K562 (cell line): ENCODE results near the gene NUMB. TPM values are rescaled to one million over a fixed set of nuclear protein-coding genes. Genes with fewer than 3 reads are reported as not detected.
A peak's percentile ranks its signal among the peaks of the same experiment; 100 is the strongest.

ENCODE experiments used
- ATAC-seq: fragments of 200-7000 bp; cut with Tn5 transposase; 3 replicates; pipeline ENCODE4 v1.9.1; 2020; ENCODE audit warnings: moderate library complexity
- BruUV-seq: library from RNA; stranded (reverse); fragments of 400-500 nt; replicated peaks from 2 replicates; lab custom pipeline; 2021; lab: Mats Ljungman, UMichigan
- CTCF ChIA-PET: fragments of 300-600 bp; formaldehyde crosslinking; extraction: SDS; loops from one replicate; lab custom pipeline; 2021; ENCODE audit warnings: low intra/inter-chr PET ratio; lab: Yijun Ruan, JAX
- POLR2A ChIA-PET: fragments of 300-600, 350-650 bp; sonication (Branson Sonifier 250); formaldehyde crosslinking; extraction: SDS; loops from one replicate; lab custom pipeline; 2021; ENCODE audit warnings: antibody characterized with exemption, inconsistent platforms; lab: Yijun Ruan, JAX
- DNase-seq, 4 experiments: peaks; one replicate each; pipeline versions ENCODE4 v3.0.0 to v3.0.0-alpha.2; 2011 to 2018; ENCODE audit warnings: low spot score in 3 of 4, mixed read lengths in 3 of 4; ENCODE audit errors: extremely low read depth in 1 of 4
- FAIRE-seq: peaks from 2 replicates; lab custom pipeline; 2011; peaks lifted over from hg19 to GRCh38; lab: Jason Lieb, UNC
- H2AFZ ChIP-seq: 2 replicates; pipeline ENCODE4 v1.6.0; 2011; ENCODE audit warnings: low read depth, low read length, control low read depth, inconsistent platforms
- H3K27ac ChIP-seq: fragments of 200-600 bp; 3 replicates; pipeline ENCODE4 v1.8.0; 2011; ENCODE audit warnings: low read depth, mild to moderate bottlenecking, control low read depth, inconsistent platforms, low read length, moderate library complexity, mixed read lengths; ENCODE audit errors: extremely low read depth
- H3K27me3 ChIP-seq, 2 experiments: fragments of 300-600 bp in 1 of 2; 2 replicates in 1 of 2; 3 replicates in 1 of 2; pipeline versions ENCODE4 v1.6.0 to v1.8.0; 2011; ENCODE audit warnings: inconsistent platforms in 2 of 2, low read length in 2 of 2, mild to moderate bottlenecking in 1 of 2, mixed read lengths in 1 of 2, moderate library complexity in 1 of 2; ENCODE audit not compliant: control insufficient read depth in 2 of 2, insufficient read depth in 2 of 2
- H3K36me3 ChIP-seq: fragments of 300-600 bp; 3 replicates; pipeline ENCODE4 v1.8.0; 2011; ENCODE audit warnings: mild to moderate bottlenecking, low read length, inconsistent platforms; ENCODE audit not compliant: control insufficient read depth, insufficient read depth
- H3K4me1 ChIP-seq, 2 experiments: fragments of 200-600 bp in 1 of 2; replicated peaks in 1 of 2; 2 replicates in 1 of 2; 3 replicates in 1 of 2; pipeline versions ENCODE4 v1.5.1 to v1.8.0; 2011; ENCODE audit warnings: inconsistent platforms in 2 of 2, low read length in 2 of 2, mild to moderate bottlenecking in 1 of 2, mixed read lengths in 1 of 2, moderate library complexity in 1 of 2; ENCODE audit not compliant: control insufficient read depth in 2 of 2, insufficient read depth in 2 of 2
- H3K4me2 ChIP-seq: 2 replicates; pipeline ENCODE4 v1.6.1; 2011; ENCODE audit warnings: low read length, control low read depth, inconsistent platforms, mixed read lengths; ENCODE audit not compliant: insufficient read depth
- H3K4me3 ChIP-seq: fragments of 200-600 bp; sonication (generic), shearing (Covaris generic); 2 replicates; pipeline ENCODE4 v1.5.1; 2016; ENCODE audit warnings: control low read depth, inconsistent platforms
- H3K79me2 ChIP-seq: fragments of 200-600 bp; 3 replicates; pipeline ENCODE4 v1.8.0; 2011; ENCODE audit warnings: low read length, inconsistent platforms; ENCODE audit not compliant: control insufficient read depth, insufficient read depth
- H3K9ac ChIP-seq, 2 experiments: 2 replicates each; pipeline versions ENCODE4 v1.6.0 to v1.6.1; 2011; ENCODE audit warnings: low read depth in 2 of 2, low read length in 2 of 2, control low read depth in 1 of 2, inconsistent platforms in 1 of 2, mild to moderate bottlenecking in 1 of 2, mixed read lengths in 1 of 2; ENCODE audit not compliant: insufficient read depth in 1 of 2
- H3K9me1 ChIP-seq: one replicate; pipeline ENCODE4 v1.6.0; 2011; ENCODE audit warnings: inconsistent platforms, mild to moderate bottlenecking, low read length, moderate library complexity; ENCODE audit not compliant: control insufficient read depth, insufficient read depth
- H3K9me3 ChIP-seq: replicated peaks from 2 replicates; pipeline ENCODE4 v1.5.1; 2011; ENCODE audit warnings: low read depth, low read length, inconsistent platforms; ENCODE audit not compliant: control insufficient read depth, insufficient read depth
- H4K20me1 ChIP-seq: replicated peaks from 2 replicates; pipeline ENCODE4 v1.6.1; 2011; ENCODE audit warnings: low read length, inconsistent platforms, mixed read lengths; ENCODE audit not compliant: control insufficient read depth, insufficient read depth
- BCOR ChIP-seq: fragments of 450-650 bp; IDR thresholded peaks from 2 replicates; pipeline ENCODE4 v1.6.1; 2016
- CBFB ChIP-seq: sonication (generic); formaldehyde crosslinking; IDR thresholded peaks from 2 replicates; pipeline ENCODE4 v1.4.0; 2020; ENCODE audit warnings: mild to moderate bottlenecking, missing genetic modification reagents
- FOXK2 ChIP-seq, 2 experiments: fragments of 450-650 bp; IDR thresholded peaks in 1 of 2; conservative IDR thresholded peaks in 1 of 2; 2 replicates each; pipeline ENCODE4 v1.6.1; 2016; ENCODE audit warnings: low read depth in 2 of 2, mild to moderate bottlenecking in 1 of 2
- HDAC1 ChIP-seq, 2 experiments: fragments of 450-650 bp; IDR thresholded peaks; 2 replicates each; pipeline ENCODE4 v1.6.1; 2016 to 2017; ENCODE audit warnings: inconsistent platforms in 1 of 2, mild to moderate bottlenecking in 1 of 2, moderate library complexity in 1 of 2
- PCBP1 ChIP-seq: fragments of 200-400 bp; formaldehyde crosslinking; IDR thresholded peaks from 2 replicates; pipeline ENCODE4 v1.6.1; 2018; ENCODE audit warnings: mild to moderate bottlenecking, low read depth, low read length; ENCODE audit not compliant: poor library complexity, severe bottlenecking
- RBM25 ChIP-seq: fragments of 200-400 bp; formaldehyde crosslinking; IDR thresholded peaks from 2 replicates; pipeline ENCODE4 v1.6.1; 2018; ENCODE audit warnings: low read length, low read depth, moderate library complexity; ENCODE audit not compliant: severe bottlenecking
- ZNF766 ChIP-seq: fragments of 200-800 bp; sonication (Bioruptor generic); conservative IDR thresholded peaks from 2 replicates; pipeline ENCODE4 v1.6.1; 2016; ENCODE audit warnings: missing genetic modification characterization, missing compliant biosample characterization
- WGBS: fragments of 100-300 bp; shearing (Covaris generic); methylation state at CpG from one replicate; pipeline ENCODE4 v1.1.6; 2016; ENCODE audit warnings: low coverage, mixed read lengths; ENCODE audit not compliant: insufficient coverage; ENCODE audit errors: missing lambda C conversion rate; 5-methylcytosine and 5-hydroxymethylcytosine counted together
- in situ Hi-C: fragments of 300-500 bp; cut with MboI; formaldehyde crosslinking; loops from 4 replicates; pipeline ENCODE4 v1.15.0; 2018; ENCODE audit warnings: inconsistent platforms, mixed read lengths
- intact Hi-C: fragments of 100-400 bp; cut with micrococcal nuclease; formaldehyde crosslinking; loops from 2 replicates; pipeline ENCODE4 v1.14.2; 2022
- polyA plus RNA-seq, 8 experiments: library from polyadenylated mRNA; depleted of rRNA in 4 of 8; stranded (reverse) in 5 of 8; unstranded in 3 of 8; fragments of >200 nt; fragmentation: Nextera tagmentation in 2 of 8; fragmentation: Illumina TruSeq in 1 of 8; extraction: Ambion mirVana in 2 of 8; extraction: Trizol in 1 of 8; gene quantifications; 2 replicates each; pipeline versions ENCODE4 v1.2.1 to v1.2.3, GENCODE V29; 2011 to 2014; ENCODE audit warnings: inconsistent platforms in 1 of 8, missing spikeins in 1 of 8
- total RNA-seq, 7 experiments: library from RNA; depleted of rRNA in 6 of 7; stranded (reverse); fragments of >200 nt in 6 of 7; fragmentation: Illumina TruSeq in 2 of 7; extraction: Trizol in 2 of 7; gene quantifications; 2 replicates each; pipeline versions ENCODE4 v1.2.1 to v1.2.3, GENCODE V29; 2011 to 2021; ENCODE audit warnings: low replicate concordance in 1 of 7
- TF ChIP-seq, protein P1 (sequence below): fragments of 450-650 bp; IDR thresholded peaks from 2 replicates; pipeline ENCODE4 v1.6.1; 2017; ENCODE audit warnings: antibody characterized with exemption, mild to moderate bottlenecking
- TF ChIP-seq, protein P2 (sequence below): fragments of 250-450 bp; sonication (Bioruptor Pico); IDR thresholded peaks from 2 replicates; pipeline ENCODE4 v1.9.0; 2021; ENCODE audit warnings: mild to moderate bottlenecking

Gene NUMB
- total and polyA plus RNA-seq, 9 of the 15 experiments (the other 6 are each of a cell fraction or from before 2014, with no cell fraction given): 13.5 to 54.0 (median 32.3) TPM

DNA sequence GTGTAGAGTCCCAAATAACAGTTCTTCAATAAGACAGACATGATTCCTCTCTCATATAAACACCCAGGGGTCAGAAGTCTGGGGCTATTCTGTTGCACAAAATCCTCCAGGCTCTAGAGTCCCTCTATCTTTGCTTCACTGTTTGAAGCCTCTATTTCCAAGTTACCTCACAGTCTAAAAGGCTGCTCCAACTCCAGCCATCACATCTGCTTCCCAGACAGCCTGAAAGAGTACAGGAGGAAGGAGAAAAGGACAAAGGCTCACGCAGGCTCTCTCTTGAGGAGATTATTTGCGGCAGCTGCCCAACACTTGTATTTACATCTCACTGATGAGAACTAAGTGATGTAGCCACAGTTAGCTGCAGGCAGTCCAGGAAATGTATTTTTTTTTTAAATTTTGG lies 214.6 kb downstream of the NUMB start:
- BruUV-seq: no TSS peak
- H2AFZ ChIP-seq: no peak overlapping the region
- in situ Hi-C loops (no loop called here), intact Hi-C loops (no loop called here)
- no peak overlapping the region for H3K9ac ChIP-seq
- H3K4me2 ChIP-seq: no peak overlapping the region
- FAIRE-seq: no peak
- peaks cover 8 to 41% of the 10 kb centered on the region in 2 experiments; a peak in 4 of 5 replicates for H3K27me3 ChIP-seq
- H3K4me3 ChIP-seq: no peak overlapping the region
- H4K20me1 ChIP-seq: no peaks in the 10 kb centered on the region
- TF ChIP-seq PCBP1: no peak
- 0 out of 2 replicates have a peak, but pooled peaks have one; percentile 13 for TF ChIP-seq BCOR
- peak; percentile 89 for TF ChIP-seq RBM25
- H3K27ac ChIP-seq: no peak overlapping the region
- no peak for DNase-seq
- H3K36me3 ChIP-seq: no peaks in the 10 kb centered on the region
- H3K79me2 ChIP-seq: no peaks in the 10 kb centered on the region
- no peaks in the 10 kb centered on the region for H3K9me3 ChIP-seq
- 0% methylated on average over 1 of the region's 2 CpGs for WGBS
- peaks cover 6 to 26% of the 10 kb centered on the region in 2 experiments; a peak in 4 of 5 replicates for H3K4me1 ChIP-seq
- H3K9me1 ChIP-seq: no peaks in the 10 kb centered on the region
- CTCF ChIA-PET: no interaction called here
- POLR2A ChIA-PET: interaction anchor here (0.6 kb wide), 1 partner anchor 1380 kb away, joined by 3 read pairs; no protein-coding TSS in a partner anchor
- no peak for ATAC-seq

DNA sequence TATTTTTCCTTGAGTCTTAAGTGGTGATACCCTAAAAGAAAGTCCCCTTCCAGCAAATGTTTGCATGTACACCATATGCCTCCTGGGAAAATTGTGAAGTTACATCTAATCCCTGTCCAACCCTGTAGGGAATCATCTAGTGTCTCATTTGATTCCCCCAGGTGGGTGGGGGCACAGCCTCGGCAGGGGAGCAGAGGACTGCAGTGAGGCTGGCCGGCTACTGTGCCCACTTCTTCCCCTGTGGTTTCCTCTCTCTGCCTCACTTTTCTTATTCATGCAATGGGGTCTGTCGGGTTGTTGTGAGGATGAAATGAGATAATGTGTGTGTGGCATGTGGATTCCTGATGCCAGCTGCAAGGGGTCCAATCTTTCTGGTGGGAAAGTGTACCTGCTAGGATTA lies 215.0 kb downstream of the NUMB start:
- 27% methylated on average over 3 of the region's 3 CpGs for WGBS
- no peaks in the 10 kb centered on the region for H3K36me3 ChIP-seq
- POLR2A ChIA-PET: interaction anchor here (0.6 kb wide), 1 partner anchor 1380 kb away, joined by 3 read pairs; no protein-coding TSS in a partner anchor
- H3K27ac ChIP-seq: no peak overlapping the region
- H3K27me3 ChIP-seq: peaks cover 11 to 44% of the 10 kb centered on the region in 2 experiments; a peak in 4 of 5 replicates
- H4K20me1 ChIP-seq: no peaks in the 10 kb centered on the region
- BruUV-seq: no TSS peak
- H3K9me1 ChIP-seq: no peaks in the 10 kb centered on the region
- H3K4me3 ChIP-seq: no peak overlapping the region
- no peak overlapping the region for H3K4me2 ChIP-seq
- CTCF ChIA-PET: no interaction called here
- no peaks in the 10 kb centered on the region for H3K9me3 ChIP-seq
- H3K4me1 ChIP-seq: peaks cover 3 to 27% of the 10 kb centered on the region in 2 experiments; a peak in 4 of 5 replicates
- intact Hi-C loops (no loop called here), in situ Hi-C loops (no loop called here)
- no peak for FAIRE-seq
- no peak for ATAC-seq
- H2AFZ ChIP-seq: no peak overlapping the region
- DNase-seq: no peak
- H3K79me2 ChIP-seq: no peaks in the 10 kb centered on the region
- H3K9ac ChIP-seq: no peak overlapping the region
- TF ChIP-seq, protein P1, sequence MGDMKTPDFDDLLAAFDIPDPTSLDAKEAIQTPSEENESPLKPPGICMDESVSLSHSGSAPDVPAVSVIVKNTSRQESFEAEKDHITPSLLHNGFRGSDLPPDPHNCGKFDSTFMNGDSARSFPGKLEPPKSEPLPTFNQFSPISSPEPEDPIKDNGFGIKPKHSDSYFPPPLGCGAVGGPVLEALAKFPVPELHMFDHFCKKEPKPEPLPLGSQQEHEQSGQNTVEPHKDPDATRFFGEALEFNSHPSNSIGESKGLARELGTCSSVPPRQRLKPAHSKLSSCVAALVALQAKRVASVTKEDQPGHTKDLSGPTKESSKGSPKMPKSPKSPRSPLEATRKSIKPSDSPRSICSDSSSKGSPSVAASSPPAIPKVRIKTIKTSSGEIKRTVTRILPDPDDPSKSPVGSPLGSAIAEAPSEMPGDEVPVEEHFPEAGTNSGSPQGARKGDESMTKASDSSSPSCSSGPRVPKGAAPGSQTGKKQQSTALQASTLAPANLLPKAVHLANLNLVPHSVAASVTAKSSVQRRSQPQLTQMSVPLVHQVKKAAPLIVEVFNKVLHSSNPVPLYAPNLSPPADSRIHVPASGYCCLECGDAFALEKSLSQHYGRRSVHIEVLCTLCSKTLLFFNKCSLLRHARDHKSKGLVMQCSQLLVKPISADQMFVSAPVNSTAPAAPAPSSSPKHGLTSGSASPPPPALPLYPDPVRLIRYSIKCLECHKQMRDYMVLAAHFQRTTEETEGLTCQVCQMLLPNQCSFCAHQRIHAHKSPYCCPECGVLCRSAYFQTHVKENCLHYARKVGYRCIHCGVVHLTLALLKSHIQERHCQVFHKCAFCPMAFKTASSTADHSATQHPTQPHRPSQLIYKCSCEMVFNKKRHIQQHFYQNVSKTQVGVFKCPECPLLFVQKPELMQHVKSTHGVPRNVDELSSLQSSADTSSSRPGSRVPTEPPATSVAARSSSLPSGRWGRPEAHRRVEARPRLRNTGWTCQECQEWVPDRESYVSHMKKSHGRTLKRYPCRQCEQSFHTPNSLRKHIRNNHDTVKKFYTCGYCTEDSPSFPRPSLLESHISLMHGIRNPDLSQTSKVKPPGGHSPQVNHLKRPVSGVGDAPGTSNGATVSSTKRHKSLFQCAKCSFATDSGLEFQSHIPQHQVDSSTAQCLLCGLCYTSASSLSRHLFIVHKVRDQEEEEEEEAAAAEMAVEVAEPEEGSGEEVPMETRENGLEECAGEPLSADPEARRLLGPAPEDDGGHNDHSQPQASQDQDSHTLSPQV: no peak
- TF ChIP-seq FOXK2 (conservative IDR thresholded peaks at IDR 0.05 in 1 of 2, IDR thresholded peaks at IDR 0.05 in 1 of 2; ENCODE audit: low read depth in 2 of 2): no peak
- TF ChIP-seq HDAC1 (IDR thresholded peaks at IDR 0.05): no peak
- no peak for TF ChIP-seq ZNF766 (CRISPR knock-in tag)
- TF ChIP-seq, protein P2, sequence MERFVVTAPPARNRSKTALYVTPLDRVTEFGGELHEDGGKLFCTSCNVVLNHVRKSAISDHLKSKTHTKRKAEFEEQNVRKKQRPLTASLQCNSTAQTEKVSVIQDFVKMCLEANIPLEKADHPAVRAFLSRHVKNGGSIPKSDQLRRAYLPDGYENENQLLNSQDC (CRISPR knock-in tag): no peak
- TF ChIP-seq CBFB (CRISPR knock-in tag): no peak
